ENCODE results near the gene DOC2A. TPM values are rescaled to one million over a fixed set of nuclear protein-coding genes. Genes with fewer than 3 reads are reported as not detected.
A peak's percentile ranks its signal among the peaks of the same experiment; 100 is the strongest.

DOC2A gene
- total and polyA plus RNA-seq, 9 of the 15 experiments (the other 6 are each of a cell fraction or from before 2014, with no cell fraction given) = 0.03 to 0.38 (median 0.28) TPM; not detected in 1

DNA sequence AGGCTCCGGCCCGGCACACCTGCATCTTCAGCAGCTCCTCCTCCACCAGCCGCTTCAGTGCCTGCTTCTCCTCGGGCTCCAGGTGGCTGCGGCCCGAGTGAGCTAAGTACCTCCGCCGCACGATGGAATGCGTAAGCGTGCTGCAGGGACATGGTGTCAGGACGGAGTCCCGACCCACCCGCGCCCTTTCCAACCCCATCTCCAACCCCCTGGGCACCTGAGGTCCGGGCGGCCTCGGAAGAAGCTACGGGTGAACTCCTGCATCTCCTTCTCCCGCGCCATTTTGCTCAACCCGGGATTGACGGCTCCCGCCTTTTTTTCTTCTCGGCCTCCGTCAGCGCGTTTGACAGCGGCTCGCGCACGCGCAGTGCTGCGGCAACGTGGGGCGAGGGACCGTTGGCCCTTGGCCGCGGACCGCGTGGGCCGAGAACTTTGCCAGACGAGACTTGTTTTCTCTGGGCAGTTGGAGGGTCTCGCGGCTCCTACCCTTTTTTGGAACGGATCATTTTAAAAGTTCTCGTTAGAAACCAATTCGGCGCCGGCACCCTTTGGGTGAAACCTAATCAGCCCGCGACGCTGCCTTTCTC is 15.4 kb downstream of the DOC2A start, which contains the start of gene HIRIP3 (continued):
- TF ChIP-seq, protein P1, sequence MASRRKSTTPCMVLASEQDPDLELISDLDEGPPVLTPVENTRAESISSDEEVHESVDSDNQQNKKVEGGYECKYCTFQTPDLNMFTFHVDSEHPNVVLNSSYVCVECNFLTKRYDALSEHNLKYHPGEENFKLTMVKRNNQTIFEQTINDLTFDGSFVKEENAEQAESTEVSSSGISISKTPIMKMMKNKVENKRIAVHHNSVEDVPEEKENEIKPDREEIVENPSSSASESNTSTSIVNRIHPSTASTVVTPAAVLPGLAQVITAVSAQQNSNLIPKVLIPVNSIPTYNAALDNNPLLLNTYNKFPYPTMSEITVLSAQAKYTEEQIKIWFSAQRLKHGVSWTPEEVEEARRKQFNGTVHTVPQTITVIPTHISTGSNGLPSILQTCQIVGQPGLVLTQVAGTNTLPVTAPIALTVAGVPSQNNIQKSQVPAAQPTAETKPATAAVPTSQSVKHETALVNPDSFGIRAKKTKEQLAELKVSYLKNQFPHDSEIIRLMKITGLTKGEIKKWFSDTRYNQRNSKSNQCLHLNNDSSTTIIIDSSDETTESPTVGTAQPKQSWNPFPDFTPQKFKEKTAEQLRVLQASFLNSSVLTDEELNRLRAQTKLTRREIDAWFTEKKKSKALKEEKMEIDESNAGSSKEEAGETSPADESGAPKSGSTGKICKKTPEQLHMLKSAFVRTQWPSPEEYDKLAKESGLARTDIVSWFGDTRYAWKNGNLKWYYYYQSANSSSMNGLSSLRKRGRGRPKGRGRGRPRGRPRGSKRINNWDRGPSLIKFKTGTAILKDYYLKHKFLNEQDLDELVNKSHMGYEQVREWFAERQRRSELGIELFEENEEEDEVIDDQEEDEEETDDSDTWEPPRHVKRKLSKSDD (conservative IDR thresholded peaks at IDR 0.05; ENCODE audit: low read length) = no peak
- TF ChIP-seq POU5F1 (IDR thresholded peaks at IDR 0.05; ENCODE audit: borderline replicate concordance, low read depth, low read length, partially characterized antibody) (peak; percentile 78), ZBTB7A (IDR thresholded peaks at IDR 0.05; ENCODE audit: borderline replicate concordance, control insufficient read depth, low read depth, low read length) (no peak), GATA2 (CRISPR knock-in tag; IDR thresholded peaks at IDR 0.05) (0 out of 2 replicates have a peak, but pooled peaks have one; percentile 18), SNIP1 (IDR thresholded peaks at IDR 0.05; ENCODE audit: low read depth) (no peak), FUS (optimal IDR thresholded peaks at IDR 0.05; ENCODE audit: low read depth, low read length) (no peak), ADNP (tag; IDR thresholded peaks at IDR 0.05) (no peak), SMC3 (conservative IDR thresholded peaks at IDR 0.05; ENCODE audit: insufficient read depth, low read depth, low read length) (no peak), BACH1 (tag; IDR thresholded peaks at IDR 0.05) (no peak), SETDB1 (IDR thresholded peaks at IDR 0.05; ENCODE audit: low read length) (no peak)
- TF ChIP-seq, protein P2, sequence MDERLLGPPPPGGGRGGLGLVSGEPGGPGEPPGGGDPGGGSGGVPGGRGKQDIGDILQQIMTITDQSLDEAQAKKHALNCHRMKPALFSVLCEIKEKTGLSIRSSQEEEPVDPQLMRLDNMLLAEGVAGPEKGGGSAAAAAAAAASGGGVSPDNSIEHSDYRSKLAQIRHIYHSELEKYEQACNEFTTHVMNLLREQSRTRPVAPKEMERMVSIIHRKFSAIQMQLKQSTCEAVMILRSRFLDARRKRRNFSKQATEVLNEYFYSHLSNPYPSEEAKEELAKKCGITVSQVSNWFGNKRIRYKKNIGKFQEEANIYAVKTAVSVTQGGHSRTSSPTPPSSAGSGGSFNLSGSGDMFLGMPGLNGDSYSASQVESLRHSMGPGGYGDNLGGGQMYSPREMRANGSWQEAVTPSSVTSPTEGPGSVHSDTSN (CRISPR knock-in tag; IDR thresholded peaks at IDR 0.05; ENCODE audit: low read depth) = peak; percentile 34; the same call in 1 of the 2 replicates
- TF ChIP-seq, protein P2 (tag; conservative IDR thresholded peaks at IDR 0.05; ENCODE audit: low read depth) = 0 out of 2 replicates have a peak, but pooled peaks have one; percentile 32
- TF ChIP-seq, protein P3, sequence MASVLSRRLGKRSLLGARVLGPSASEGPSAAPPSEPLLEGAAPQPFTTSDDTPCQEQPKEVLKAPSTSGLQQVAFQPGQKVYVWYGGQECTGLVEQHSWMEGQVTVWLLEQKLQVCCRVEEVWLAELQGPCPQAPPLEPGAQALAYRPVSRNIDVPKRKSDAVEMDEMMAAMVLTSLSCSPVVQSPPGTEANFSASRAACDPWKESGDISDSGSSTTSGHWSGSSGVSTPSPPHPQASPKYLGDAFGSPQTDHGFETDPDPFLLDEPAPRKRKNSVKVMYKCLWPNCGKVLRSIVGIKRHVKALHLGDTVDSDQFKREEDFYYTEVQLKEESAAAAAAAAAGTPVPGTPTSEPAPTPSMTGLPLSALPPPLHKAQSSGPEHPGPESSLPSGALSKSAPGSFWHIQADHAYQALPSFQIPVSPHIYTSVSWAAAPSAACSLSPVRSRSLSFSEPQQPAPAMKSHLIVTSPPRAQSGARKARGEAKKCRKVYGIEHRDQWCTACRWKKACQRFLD (CRISPR knock-in tag; IDR thresholded peaks at IDR 0.05) = peak; percentile 96; the same call in 1 of the 2 replicates
- TF ChIP-seq, protein P4, sequence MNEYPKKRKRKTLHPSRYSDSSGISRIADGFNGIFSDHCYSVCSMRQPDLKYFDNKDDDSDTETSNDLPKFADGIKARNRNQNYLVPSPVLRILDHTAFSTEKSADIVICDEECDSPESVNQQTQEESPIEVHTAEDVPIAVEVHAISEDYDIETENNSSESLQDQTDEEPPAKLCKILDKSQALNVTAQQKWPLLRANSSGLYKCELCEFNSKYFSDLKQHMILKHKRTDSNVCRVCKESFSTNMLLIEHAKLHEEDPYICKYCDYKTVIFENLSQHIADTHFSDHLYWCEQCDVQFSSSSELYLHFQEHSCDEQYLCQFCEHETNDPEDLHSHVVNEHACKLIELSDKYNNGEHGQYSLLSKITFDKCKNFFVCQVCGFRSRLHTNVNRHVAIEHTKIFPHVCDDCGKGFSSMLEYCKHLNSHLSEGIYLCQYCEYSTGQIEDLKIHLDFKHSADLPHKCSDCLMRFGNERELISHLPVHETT (CRISPR knock-in tag; conservative IDR thresholded peaks at IDR 0.05 in 1 of 2, IDR thresholded peaks at IDR 0.05 in 1 of 2) = peak in 1 of 2 experiments; percentile 80; a peak in 1 of 4 replicates
- TF ChIP-seq, protein P5, sequence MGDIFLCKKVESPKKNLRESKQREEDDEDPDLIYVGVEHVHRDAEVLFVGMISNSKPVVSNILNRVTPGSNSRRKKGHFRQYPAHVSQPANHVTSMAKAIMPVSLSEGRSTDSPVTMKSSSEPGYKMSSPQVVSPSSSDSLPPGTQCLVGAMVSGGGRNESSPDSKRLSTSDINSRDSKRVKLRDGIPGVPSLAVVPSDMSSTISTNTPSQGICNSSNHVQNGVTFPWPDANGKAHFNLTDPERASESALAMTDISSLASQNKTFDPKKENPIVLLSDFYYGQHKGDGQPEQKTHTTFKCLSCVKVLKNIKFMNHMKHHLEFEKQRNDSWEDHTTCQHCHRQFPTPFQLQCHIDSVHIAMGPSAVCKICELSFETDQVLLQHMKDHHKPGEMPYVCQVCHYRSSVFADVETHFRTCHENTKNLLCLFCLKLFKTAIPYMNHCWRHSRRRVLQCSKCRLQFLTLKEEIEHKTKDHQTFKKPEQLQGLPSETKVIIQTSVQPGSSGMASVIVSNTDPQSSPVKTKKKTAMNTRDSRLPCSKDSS (IDR thresholded peaks at IDR 0.05; ENCODE audit: low read depth, partially characterized antibody) = no peak
